ENCODE results near the gene GSE1.

The GSE1 gene

GRCh38 chr16:85717393-85718152, 104.5 kb downstream of the GSE1 start:
- DNase-seq, result peak in 41 of 58 donors; percentile 6 to 78 (median 30)

GRCh38 chr16:85718153-85718477, 105.0 kb downstream of the GSE1 start:
- DNase-seq, result no peak

DNA sequence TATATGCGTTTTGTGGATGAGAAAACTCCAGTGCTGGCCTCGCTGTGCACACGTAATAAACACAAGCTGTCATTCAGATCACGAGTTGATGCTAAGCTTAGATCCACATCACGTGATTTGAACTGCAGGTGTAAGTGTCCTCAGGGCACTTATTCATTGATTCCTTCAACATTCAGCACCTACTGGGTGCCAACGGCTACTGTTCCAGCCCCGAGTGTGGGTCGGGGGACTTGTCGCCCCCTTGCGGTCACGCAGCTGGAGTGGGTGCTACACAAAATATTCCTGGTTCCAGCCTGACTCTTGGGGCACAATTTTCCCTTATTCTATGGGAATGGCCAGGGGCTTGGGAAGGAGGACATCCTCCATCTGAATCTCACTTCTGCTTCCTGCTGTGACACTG, 105.6 kb downstream of the GSE1 start:
- peak in 1 of 58 donors; percentile 8 for DNase-seq

DNA sequence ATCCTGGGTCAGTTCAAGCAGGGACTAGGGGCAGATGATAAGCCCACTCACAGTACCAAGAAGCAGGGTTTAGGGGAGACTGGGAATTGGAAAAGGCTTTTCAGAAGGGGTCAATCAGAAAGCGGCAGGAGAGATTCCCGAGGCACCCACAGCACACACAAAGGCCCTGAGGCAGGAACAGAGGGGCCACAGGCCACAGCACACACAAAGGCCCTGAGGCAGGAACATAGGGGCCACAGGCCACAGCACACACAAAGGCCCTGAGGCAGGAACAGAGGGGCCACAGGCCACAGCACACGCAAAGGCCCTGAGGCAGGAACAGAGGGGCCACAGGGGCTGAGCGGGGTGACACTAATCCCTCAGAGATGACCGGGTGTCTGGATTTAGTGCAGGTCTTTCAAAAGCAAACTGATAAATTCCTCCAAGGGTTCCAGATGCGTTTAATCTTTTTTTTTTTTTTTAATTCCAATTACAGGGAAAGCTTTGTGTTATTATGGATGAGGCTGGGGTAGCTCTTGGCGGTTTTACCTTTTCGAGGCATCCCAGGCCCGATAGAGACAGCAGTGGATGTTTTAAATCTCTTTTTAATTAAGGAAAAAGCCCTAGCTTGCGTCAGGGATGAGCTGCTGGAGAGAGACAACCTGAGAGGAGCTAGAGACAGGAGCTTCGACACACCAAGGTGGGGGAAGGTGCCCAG, 106.6 kb downstream of the GSE1 start:
- no peak for DNase-seq

DNA sequence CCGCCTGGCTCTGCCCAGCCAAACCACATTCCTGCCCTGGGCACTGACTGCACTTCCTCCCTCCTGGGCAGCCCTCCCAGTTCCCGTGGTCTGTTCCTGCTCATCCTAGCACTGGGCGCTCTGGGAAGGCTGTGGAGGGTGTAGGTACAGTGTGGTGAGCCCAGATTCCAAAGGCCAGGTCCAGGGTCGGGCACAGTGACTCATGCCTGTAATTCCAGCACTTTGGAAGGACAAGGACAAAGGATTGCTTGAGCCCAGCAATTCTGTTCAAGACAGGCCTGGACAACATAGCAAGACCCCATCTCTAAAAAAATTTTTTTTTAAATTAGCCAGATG, 107.1 kb downstream of the GSE1 start:
- no peak for DNase-seq

GRCh38 chr16:85722128-85722893, 109.2 kb downstream of the GSE1 start:
- DNase-seq, result peak in 17 of 58 donors; percentile 6 to 47 (median 15)

- no peak for DNase-seq
Measured at GRCh38 chr16:85724126-85724879, 111.2 kb downstream of the GSE1 start.

- DNase-seq, result no peak
Measured at GRCh38 chr16:85724936-85725335, 111.8 kb downstream of the GSE1 start.
